Breast epithelium (tissue), 4 donors: ENCODE results near the gene HYAL3. TPM values are rescaled to one million over a fixed set of nuclear protein-coding genes. Genes with fewer than 3 reads are reported as not detected.

Experiments used
- DNase-seq, 2 donors: peaks; one replicate each; pipeline ENCODE4 v3.0.0-alpha.2; 2019; ENCODE audit warnings: low spot score in 2 of 2
- H3K27ac ChIP-seq, 2 donors: fragments of 200-600 bp; sonication (generic) in 1 of 2; one replicate each; pipeline ENCODE4 v1.5.1; 2016 to 2019; ENCODE audit warnings: mild to moderate bottlenecking in 1 of 2
- H3K27me3 ChIP-seq, 2 donors: fragments of 200-600 bp; sonication (generic) in 1 of 2; one replicate each; pipeline versions ENCODE4 v1.5.1 to v1.6.0; 2017 to 2019; ENCODE audit warnings: control low read depth in 1 of 2, mild to moderate bottlenecking in 1 of 2
- H3K36me3 ChIP-seq: fragments of 200-600 bp; one replicate; pipeline ENCODE4 v1.5.1; 2019
- H3K4me1 ChIP-seq, 2 donors: fragments of 200-600 bp; sonication (generic); one replicate each; pipeline ENCODE4 v1.5.1; 2016 to 2019; ENCODE audit warnings: control low read depth in 1 of 2
- H3K4me3 ChIP-seq, 3 donors: fragments of 200-600 bp; sonication (generic); 1 replicate in 2 of 3; 2 replicates in 1 of 3; pipeline ENCODE4 v1.5.1; 2016 to 2019; ENCODE audit warnings: mild to moderate bottlenecking in 3 of 3, moderate library complexity in 2 of 3
- H3K9me3 ChIP-seq, 2 donors: fragments of 200-600 bp; sonication (generic) in 1 of 2; one replicate each; pipeline ENCODE4 v1.5.1; 2016 to 2019; ENCODE audit warnings: control low read depth in 1 of 2
- CTCF ChIP-seq, 3 donors: fragments of 450-650 bp; IDR thresholded peaks; one replicate each; pipeline ENCODE4 v1.5.1; 2016 to 2017; ENCODE audit warnings: antibody characterized with exemption in 3 of 3, mild to moderate bottlenecking in 3 of 3, moderate library complexity in 3 of 3
- POLR2A ChIP-seq: fragments of 450-650 bp; IDR thresholded peaks from one replicate; pipeline ENCODE4 v1.6.1; 2016; ENCODE audit warnings: antibody characterized with exemption, mild to moderate bottlenecking, moderate library complexity
- POLR2AphosphoS5 ChIP-seq, 3 donors: sonication (generic); formaldehyde crosslinking; IDR thresholded peaks; one replicate each; pipeline ENCODE4 v1.6.1; 2017; ENCODE audit warnings: antibody characterized with exemption in 3 of 3
- intact Hi-C: fragments of 100-400 bp; cut with DNase I; formaldehyde crosslinking; loops from one replicate; pipeline ENCODE4 v1.15.1; 2023; ENCODE audit warnings: low total_unique reads
- total RNA-seq, 3 donors: library from RNA; depleted of rRNA; stranded (reverse); fragments of >200 nt; gene quantifications; one replicate each; pipeline ENCODE4 v1.1.0, GENCODE V29; 2016

The HYAL3 gene
- total RNA-seq, 3 donors from 2014 or later = 2.3 to 6.4 (median 2.7) TPM

- no peak overlapping the region for H3K27ac ChIP-seq
- intact Hi-C loops = no loop called here
- TF ChIP-seq POLR2A = no peak
- no peak for TF ChIP-seq POLR2AphosphoS5 (IDR thresholded peaks at IDR 0.05)
- TF ChIP-seq CTCF (IDR thresholded peaks at IDR 0.05) = no peak
- H3K27me3 ChIP-seq = no peaks in the 10 kb centered on the region
- DNase-seq = no peak
- no peaks in the 10 kb centered on the region for H3K36me3 ChIP-seq
- no peaks in the 10 kb centered on the region for H3K9me3 ChIP-seq
- no peak overlapping the region for H3K4me3 ChIP-seq
- no peaks in the 10 kb centered on the region for H3K4me1 ChIP-seq
Observed at GRCh38 chr3:50279255-50280016, 19.8 kb downstream of the HYAL3 start.

- TF ChIP-seq CTCF (IDR thresholded peaks at IDR 0.05) = no peak
- TF ChIP-seq POLR2AphosphoS5 (IDR thresholded peaks at IDR 0.05) = no peak
- TF ChIP-seq POLR2A = no peak
- no peak for DNase-seq
- no peaks in the 10 kb centered on the region for H3K4me1 ChIP-seq
- no peak within 1 kb of the TSS for H3K4me3 ChIP-seq
- no peak within 1 kb of the TSS for H3K27ac ChIP-seq
- H3K9me3 ChIP-seq = no peaks in the 10 kb centered on the region
- no peaks in the 10 kb centered on the region for H3K27me3 ChIP-seq
- no peaks in the 10 kb centered on the region for H3K36me3 ChIP-seq
- intact Hi-C loops = no loop called here
Observed at GRCh38 chr3:50278880-50279224, 20.4 kb downstream of the HYAL3 start, which contains the start of gene LSMEM2. LSMEM2 (plus strand) TSS chr3:50279087; CDS start chr3:50279114, 27 bp downstream.

- DNase-seq = no peak
- Histone ChIP-seq H3K27me3 (no peaks in the 10 kb centered on the region), H3K36me3 (no peaks in the 10 kb centered on the region), H3K9me3 (no peaks in the 10 kb centered on the region), H3K4me1 (no peaks in the 10 kb centered on the region), H3K4me3 (no peak overlapping the region), H3K27ac (no peak overlapping the region)
- TF ChIP-seq POLR2A = no peak
- no peak for TF ChIP-seq POLR2AphosphoS5 (IDR thresholded peaks at IDR 0.05)
- TF ChIP-seq CTCF (IDR thresholded peaks at IDR 0.05) = no peak
- intact Hi-C loops = no loop called here
Observed at GRCh38 chr3:50278123-50278879, 20.9 kb downstream of the HYAL3 start.

- Histone ChIP-seq H3K4me1 (no peaks in the 10 kb centered on the region), H3K36me3 (no peaks in the 10 kb centered on the region), H3K27ac (no peak overlapping the region), H3K9me3 (no peaks in the 10 kb centered on the region), H3K4me3 (no peak overlapping the region), H3K27me3 (no peaks in the 10 kb centered on the region)
- no peak for DNase-seq
- intact Hi-C loops = no loop called here
- TF ChIP-seq CTCF (IDR thresholded peaks at IDR 0.05) = no peak
- TF ChIP-seq POLR2A = no peak
- no peak for TF ChIP-seq POLR2AphosphoS5 (IDR thresholded peaks at IDR 0.05)
Observed at GRCh38 chr3:50276762-50277101, 22.5 kb downstream of the HYAL3 start.

- no peaks in the 10 kb centered on the region for H3K27me3 ChIP-seq
- DNase-seq = no peak
- H3K4me1 ChIP-seq = no peaks in the 10 kb centered on the region
- no peaks in the 10 kb centered on the region for H3K9me3 ChIP-seq
- TF ChIP-seq POLR2AphosphoS5 (IDR thresholded peaks at IDR 0.05) (no peak), CTCF (IDR thresholded peaks at IDR 0.05) (no peak), POLR2A (no peak)
- H3K27ac ChIP-seq = no peak overlapping the region
- no peak overlapping the region for H3K4me3 ChIP-seq
- no peaks in the 10 kb centered on the region for H3K36me3 ChIP-seq
- intact Hi-C loops = no loop called here
Observed at GRCh38 chr3:50275996-50276761, 23.0 kb downstream of the HYAL3 start.
